Activated naive CD4-positive, alpha-beta T cell treated with anti-CD3 and anti-CD28 coated beads for 36 hours (primary cell): ENCODE data around the gene WWC2. TPM values are rescaled to one million over a fixed set of nuclear protein-coding genes. Genes with fewer than 3 reads are reported as not detected.

Experiments
- CTCF ChIA-PET: fragments of 350-600 bp; sonication (Branson Sonifier 250); formaldehyde crosslinking; loops from one replicate; lab custom pipeline; 2021; ENCODE audit warnings: antibody characterized with exemption; lab: Charles Lee
- DNase-seq: peaks from one replicate; pipeline ENCODE4 v3.0.0-alpha.2; 2020
- H3K27ac Mint-ChIP-seq: one replicate; pipeline ENCODE4 v1.8.0; 2021; ENCODE audit warnings: mild to moderate bottlenecking, mixed read lengths
- H3K27me3 Mint-ChIP-seq: one replicate; pipeline ENCODE4 v1.8.0; 2021; ENCODE audit warnings: low read depth, mixed read lengths
- H3K36me3 Mint-ChIP-seq: one replicate; pipeline ENCODE4 v1.8.0; 2021; ENCODE audit warnings: low read depth, mixed read lengths
- H3K4me1 Mint-ChIP-seq: one replicate; pipeline ENCODE4 v1.8.0; 2021; ENCODE audit warnings: low read depth, mixed read lengths
- H3K4me3 Mint-ChIP-seq: one replicate; pipeline ENCODE4 v1.8.0; 2021; ENCODE audit warnings: mild to moderate bottlenecking, moderate library complexity, mixed read lengths
- H3K9me3 Mint-ChIP-seq: one replicate; pipeline ENCODE4 v1.8.0; 2021; ENCODE audit warnings: mixed read lengths
- intact Hi-C: fragments of 100-400 bp; cut with micrococcal nuclease; formaldehyde crosslinking; loops from one replicate; pipeline ENCODE4 v1.15.1; 2023
- total RNA-seq, 2 experiments: library from RNA; stranded (reverse); gene quantifications; one replicate each; pipeline ENCODE4 v1.2.3, GENCODE V29; 2021

Gene WWC2
- total RNA-seq, 2 experiments from 2014 or later, result 6.7 to 10.0 TPM

DNA sequence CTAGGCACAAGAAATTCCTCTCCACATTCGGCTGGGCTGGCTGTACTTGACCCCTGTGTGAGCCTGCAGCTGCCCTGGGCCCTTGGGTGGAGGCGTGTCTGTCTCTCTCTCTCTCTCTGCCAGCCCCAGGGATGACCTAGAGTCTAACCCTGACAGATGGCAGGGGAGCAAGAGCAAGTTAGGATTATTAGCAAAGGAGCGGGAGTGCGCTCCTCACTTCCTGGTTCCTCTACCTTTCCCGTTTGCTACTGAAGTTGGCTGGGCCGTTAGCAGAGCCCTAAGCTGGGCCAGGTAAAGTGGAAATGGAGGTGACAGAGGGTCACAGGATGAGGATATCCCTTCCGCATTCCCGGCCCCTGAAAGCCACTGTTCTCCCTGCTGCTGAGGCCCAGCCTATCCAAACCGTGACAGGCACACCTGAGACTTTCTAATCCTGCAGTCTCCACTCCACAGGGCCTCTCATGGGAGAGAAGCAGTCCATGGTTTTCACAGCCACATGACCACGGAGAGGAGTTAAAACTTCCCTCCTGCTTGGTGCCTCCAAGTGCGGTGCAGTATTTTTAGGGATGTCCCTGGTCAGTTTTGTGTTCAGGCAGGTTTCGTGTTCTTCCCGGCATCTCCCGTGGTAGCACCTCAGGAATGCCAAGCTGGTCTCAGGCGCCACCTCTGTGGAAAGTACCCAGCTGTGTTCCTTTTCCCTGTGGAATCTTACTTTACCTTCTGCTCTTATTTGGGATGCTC is 141.7 kb downstream of the WWC2 start:
- H3K27ac Mint-ChIP-seq, result no peak overlapping the region
- H3K36me3 Mint-ChIP-seq, result no peaks in the 10 kb centered on the region
- H3K4me1 Mint-ChIP-seq, result no peaks in the 10 kb centered on the region
- H3K9me3 Mint-ChIP-seq, result no peaks in the 10 kb centered on the region
- H3K4me3 Mint-ChIP-seq, result no peak overlapping the region
- no peak for DNase-seq
- no peaks in the 10 kb centered on the region for H3K27me3 Mint-ChIP-seq
- intact Hi-C loops, result no loop called here
- CTCF ChIA-PET, result interaction anchor here (0.9 to 2.0 kb wide), 2 partner anchors 13 to 167 kb away, joined by 3 to 6 read pairs; no protein-coding TSS in a partner anchor

DNA sequence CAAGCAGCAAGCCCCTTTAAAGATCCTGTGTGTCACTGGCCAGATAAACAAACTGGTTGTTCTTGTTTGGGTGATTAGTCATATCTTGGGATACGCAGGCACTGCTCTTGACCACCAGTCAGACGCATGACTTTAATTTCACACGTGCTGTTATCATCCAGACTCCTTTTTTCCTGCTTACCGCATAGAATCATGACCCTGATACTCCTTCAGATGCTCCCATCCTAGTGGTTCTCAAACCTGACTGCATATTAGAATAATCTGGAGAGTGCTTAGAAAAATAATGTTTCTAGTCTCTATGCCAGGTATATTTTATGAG is 142.2 kb downstream of the WWC2 start:
- Mint-ChIP-seq H3K36me3 (no peaks in the 10 kb centered on the region), H3K9me3 (no peaks in the 10 kb centered on the region), H3K4me3 (no peak overlapping the region), H3K27me3 (no peaks in the 10 kb centered on the region), H3K4me1 (no peaks in the 10 kb centered on the region), H3K27ac (no peak overlapping the region)
- intact Hi-C loops, result no loop called here
- CTCF ChIA-PET, result interaction anchor here (1.9 to 2.0 kb wide), 2 partner anchors 13 to 168 kb away, joined by 5 to 6 read pairs; no protein-coding TSS in a partner anchor
- no peak for DNase-seq

DNA sequence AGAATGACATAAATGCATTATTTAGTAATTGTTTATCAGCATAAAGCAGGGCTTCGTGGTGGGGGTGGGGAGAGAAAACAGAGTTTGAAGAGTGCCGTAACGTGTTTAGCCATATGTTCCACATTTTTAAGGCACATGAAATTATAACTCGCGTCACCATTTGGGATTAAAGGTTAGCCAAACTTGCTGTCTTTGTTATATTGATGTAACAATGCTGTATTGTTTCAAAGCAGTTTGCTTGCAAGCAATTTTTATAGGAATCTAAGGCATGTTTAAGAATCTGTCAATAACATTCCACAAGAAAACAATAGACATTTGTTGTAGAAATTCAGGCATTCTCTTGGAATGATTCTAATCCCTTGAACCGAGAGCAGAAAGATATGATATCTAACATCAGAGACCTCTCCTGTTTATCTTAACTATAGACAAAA is 142.7 kb downstream of the WWC2 start:
- Mint-ChIP-seq H3K36me3 (no peaks in the 10 kb centered on the region), H3K9me3 (no peaks in the 10 kb centered on the region), H3K27ac (no peak overlapping the region), H3K27me3 (no peaks in the 10 kb centered on the region), H3K4me3 (no peak overlapping the region), H3K4me1 (no peaks in the 10 kb centered on the region)
- intact Hi-C loops, result no loop called here
- CTCF ChIA-PET, result interaction anchor here (1.4 to 1.9 kb wide), 2 partner anchors 13 to 15 kb away, joined by 3 to 5 read pairs; no protein-coding TSS in a partner anchor
- DNase-seq, result no peak

DNA sequence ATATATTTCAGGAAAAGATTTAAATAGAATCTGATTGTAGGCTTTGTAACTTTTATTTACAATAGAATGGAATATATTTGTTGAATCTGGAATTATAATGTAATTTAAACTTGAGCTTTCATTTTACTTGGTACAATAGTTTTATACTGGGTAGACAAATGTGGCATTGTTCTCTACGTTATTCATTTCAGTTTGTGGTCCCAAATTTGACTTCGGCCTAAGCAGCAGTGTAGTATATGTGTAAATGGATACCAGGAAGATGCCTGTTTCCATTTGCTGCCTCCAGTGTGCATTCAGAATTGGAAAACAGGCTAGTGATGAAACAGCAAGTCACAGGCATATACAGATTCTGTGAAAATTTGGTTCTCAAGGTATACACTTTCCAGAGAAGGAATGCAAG is 143.2 kb downstream of the WWC2 start:
- no peaks in the 10 kb centered on the region for H3K9me3 Mint-ChIP-seq
- H3K4me1 Mint-ChIP-seq, result no peaks in the 10 kb centered on the region
- H3K36me3 Mint-ChIP-seq, result no peaks in the 10 kb centered on the region
- CTCF ChIA-PET, result interaction anchor here (1.4 to 1.9 kb wide), 2 partner anchors 12 to 14 kb away, joined by 3 to 5 read pairs; no protein-coding TSS in a partner anchor
- no peak overlapping the region for H3K4me3 Mint-ChIP-seq
- H3K27ac Mint-ChIP-seq, result no peak overlapping the region
- DNase-seq, result no peak
- intact Hi-C loops, result no loop called here
- H3K27me3 Mint-ChIP-seq, result no peaks in the 10 kb centered on the region

DNA sequence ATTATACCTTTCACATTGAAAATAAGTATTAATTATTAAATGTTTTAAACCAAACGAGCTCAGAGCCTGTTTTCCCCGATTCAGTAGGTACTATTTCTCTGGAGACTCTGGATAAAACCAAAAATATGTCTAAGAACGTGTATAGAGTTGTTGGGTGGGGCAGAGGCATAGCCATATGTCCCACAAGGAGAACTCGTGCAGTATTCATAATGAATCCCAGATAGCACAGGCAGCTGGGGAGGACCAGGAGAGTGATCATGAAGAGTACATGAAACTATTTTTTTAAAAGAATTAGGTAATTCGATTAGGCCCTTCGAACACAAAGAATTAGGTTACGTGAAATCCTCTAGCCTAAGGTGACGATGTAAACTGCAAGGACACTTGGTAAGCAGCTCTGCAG is 145.0 kb downstream of the WWC2 start:
- intact Hi-C loops, result no loop called here
- H3K36me3 Mint-ChIP-seq, result no peaks in the 10 kb centered on the region

DNA sequence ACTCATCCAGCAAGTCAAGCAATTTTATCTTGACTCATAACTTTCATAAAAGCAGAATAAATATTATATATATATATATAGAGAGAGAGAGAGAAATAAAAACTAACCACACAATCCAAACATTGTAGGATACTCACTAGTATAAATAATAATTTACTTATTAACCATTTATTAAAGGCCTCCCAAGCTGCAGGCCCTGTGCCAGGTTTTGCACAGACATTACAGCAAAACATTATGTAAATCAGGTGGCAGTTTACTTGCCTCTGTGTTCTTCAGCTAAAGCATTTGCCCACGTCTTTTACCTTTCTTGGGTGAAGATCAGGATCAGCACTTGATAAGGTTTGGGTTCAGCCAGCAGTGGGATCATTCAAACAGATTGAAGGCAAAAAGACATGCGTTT is 145.4 kb downstream of the WWC2 start:
- Mint-ChIP-seq H3K4me1 (no peaks in the 10 kb centered on the region), H3K36me3 (no peaks in the 10 kb centered on the region), H3K27ac (no peak overlapping the region), H3K9me3 (no peaks in the 10 kb centered on the region), H3K27me3 (no peaks in the 10 kb centered on the region), H3K4me3 (no peak overlapping the region)
- no peak for DNase-seq
- CTCF ChIA-PET, result interaction anchor here (0.6 to 2.5 kb wide), 3 partner anchors 12 to 151 kb away, joined by 3 to 10 read pairs (median 4); no protein-coding TSS in a partner anchor
- intact Hi-C loops, result no loop called here

More for the DNA sequence above, 145.0 kb downstream of the WWC2 start:
- CTCF ChIA-PET, result interaction anchor here (0.6 to 1.4 kb wide), 3 partner anchors 13 to 170 kb away, joined by 3 to 5 read pairs (median 4); no protein-coding TSS in a partner anchor
- Mint-ChIP-seq H3K4me3 (no peak overlapping the region), H3K4me1 (no peaks in the 10 kb centered on the region), H3K27me3 (no peaks in the 10 kb centered on the region), H3K9me3 (no peaks in the 10 kb centered on the region), H3K27ac (no peak overlapping the region)
- no peak for DNase-seq

DNA sequence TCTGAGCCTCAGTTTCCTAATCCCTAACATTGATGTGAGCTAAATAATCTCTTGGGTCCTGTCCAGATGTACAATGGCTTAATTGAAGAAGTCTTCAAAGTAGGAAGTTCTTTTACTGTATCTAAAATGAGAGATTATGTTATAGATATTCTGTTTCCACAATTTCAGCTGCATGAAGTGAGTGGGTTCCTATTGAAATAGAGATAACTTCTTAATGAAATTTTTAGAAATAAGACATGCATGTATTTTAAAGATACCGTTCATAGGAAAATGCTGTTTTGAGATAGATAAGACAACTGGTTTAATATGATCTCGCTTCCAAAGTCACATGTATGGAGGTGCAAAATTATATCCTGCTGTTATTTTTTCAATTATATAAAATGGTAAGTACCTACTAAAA is 149.1 kb downstream of the WWC2 start:
- no peaks in the 10 kb centered on the region for H3K27me3 Mint-ChIP-seq
- H3K4me1 Mint-ChIP-seq, result no peaks in the 10 kb centered on the region
- no peaks in the 10 kb centered on the region for H3K36me3 Mint-ChIP-seq
- no peak overlapping the region for H3K4me3 Mint-ChIP-seq
- no peak overlapping the region for H3K27ac Mint-ChIP-seq
- CTCF ChIA-PET, result interaction anchor here (1.3 to 4.8 kb wide), 3 partner anchors 8 to 310 kb away, joined by 4 to 53 read pairs (median 22); no protein-coding TSS in a partner anchor
- DNase-seq, result no peak
- H3K9me3 Mint-ChIP-seq, result no peaks in the 10 kb centered on the region
- intact Hi-C loops, result no loop called here

DNA sequence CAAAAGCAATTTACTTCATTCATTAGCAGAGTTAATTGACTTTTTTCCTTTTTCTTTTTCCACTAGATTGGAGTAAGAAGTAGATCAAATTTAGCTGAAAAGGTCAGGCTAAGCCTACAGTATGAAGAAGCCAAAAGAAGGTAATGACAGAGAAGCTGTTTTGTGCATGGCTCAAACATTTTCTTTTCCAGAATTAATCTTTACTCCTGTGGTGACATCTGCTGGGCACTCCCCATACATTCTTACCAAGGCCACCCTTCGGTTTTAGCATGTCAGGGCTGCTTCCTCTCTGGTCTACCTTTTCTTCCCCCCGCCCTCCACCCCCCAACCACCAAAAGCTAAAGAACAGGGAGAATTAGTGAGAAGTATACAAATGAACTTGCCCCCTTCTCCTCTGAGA is 150.8 kb downstream of the WWC2 start:
- Mint-ChIP-seq H3K27ac (no peak overlapping the region), H3K27me3 (no peaks in the 10 kb centered on the region), H3K36me3 (no peaks in the 10 kb centered on the region), H3K9me3 (no peaks in the 10 kb centered on the region), H3K4me1 (no peaks in the 10 kb centered on the region), H3K4me3 (no peak overlapping the region)
- intact Hi-C loops, result loop anchor here (1.0 kb wide), 2 partner anchors 177 to 312 kb away; no protein-coding TSS in a partner anchor
- CTCF ChIA-PET, result interaction anchor here (0.6 to 5.3 kb wide), 13 partner anchors 10 to 530 kb away, joined by 3 to 53 read pairs (median 4); no protein-coding TSS in a partner anchor
- DNase-seq, result peak; percentile 39

DNA sequence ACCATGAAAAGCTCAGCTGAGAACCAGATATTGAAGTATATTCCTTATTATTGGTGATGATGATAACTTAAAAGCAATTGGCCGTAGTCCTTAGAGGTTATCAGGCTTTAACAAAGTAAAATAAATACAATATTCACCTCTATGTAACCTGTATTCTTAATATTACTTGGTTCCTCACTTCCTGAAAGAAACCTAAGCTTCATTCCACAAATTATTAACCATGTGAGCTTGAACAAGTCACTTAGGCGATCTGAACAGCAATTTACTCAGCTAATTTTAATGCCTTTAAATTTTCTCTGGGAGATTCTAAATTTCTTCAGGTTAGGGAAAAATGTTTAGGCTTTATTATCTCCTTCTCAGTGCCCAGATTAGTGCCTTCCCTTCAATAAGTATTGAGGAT is 151.8 kb downstream of the WWC2 start:
- intact Hi-C loops, result loop anchor here (1.0 kb wide), 2 partner anchors 178 to 313 kb away; no protein-coding TSS in a partner anchor
- no peak for DNase-seq
- Mint-ChIP-seq H3K27me3 (no peaks in the 10 kb centered on the region), H3K4me3 (no peak overlapping the region), H3K27ac (no peak overlapping the region), H3K9me3 (no peaks in the 10 kb centered on the region), H3K36me3 (no peaks in the 10 kb centered on the region), H3K4me1 (no peaks in the 10 kb centered on the region)
- CTCF ChIA-PET, result interaction anchor here (1.1 to 5.3 kb wide), 7 partner anchors 9 to 312 kb away, joined by 3 to 53 read pairs (median 6); partner anchors contain the start of gene WWC2

DNA sequence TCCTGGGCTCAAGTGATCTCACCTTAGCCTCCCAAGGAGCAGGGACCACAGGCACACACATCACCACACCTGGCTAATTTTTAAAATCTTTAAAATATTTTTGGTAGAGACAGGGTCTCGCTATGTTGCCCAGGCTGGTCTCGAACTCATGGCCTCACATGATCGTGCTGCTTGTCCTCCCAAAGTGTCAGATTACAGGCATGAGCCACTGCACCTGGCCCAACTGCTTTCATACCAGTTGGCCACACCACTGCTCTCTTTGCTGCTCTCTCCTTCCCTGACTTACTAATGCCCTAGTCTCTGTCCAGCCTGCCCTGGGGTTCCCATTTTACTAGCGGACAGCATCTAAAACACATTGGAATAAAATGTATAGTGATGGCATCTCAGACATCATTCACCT is 153.9 kb downstream of the WWC2 start:
- no peak overlapping the region for H3K4me3 Mint-ChIP-seq
- no peaks in the 10 kb centered on the region for H3K4me1 Mint-ChIP-seq
- no peak for DNase-seq
- no peak overlapping the region for H3K27ac Mint-ChIP-seq
- H3K9me3 Mint-ChIP-seq, result no peaks in the 10 kb centered on the region
- CTCF ChIA-PET, result interaction anchor here (1.3 to 5.3 kb wide), 2 partner anchors 9 to 13 kb away, joined by 3 to 35 read pairs; no protein-coding TSS in a partner anchor
- no peaks in the 10 kb centered on the region for H3K36me3 Mint-ChIP-seq
- intact Hi-C loops, result no loop called here
- no peaks in the 10 kb centered on the region for H3K27me3 Mint-ChIP-seq

DNA sequence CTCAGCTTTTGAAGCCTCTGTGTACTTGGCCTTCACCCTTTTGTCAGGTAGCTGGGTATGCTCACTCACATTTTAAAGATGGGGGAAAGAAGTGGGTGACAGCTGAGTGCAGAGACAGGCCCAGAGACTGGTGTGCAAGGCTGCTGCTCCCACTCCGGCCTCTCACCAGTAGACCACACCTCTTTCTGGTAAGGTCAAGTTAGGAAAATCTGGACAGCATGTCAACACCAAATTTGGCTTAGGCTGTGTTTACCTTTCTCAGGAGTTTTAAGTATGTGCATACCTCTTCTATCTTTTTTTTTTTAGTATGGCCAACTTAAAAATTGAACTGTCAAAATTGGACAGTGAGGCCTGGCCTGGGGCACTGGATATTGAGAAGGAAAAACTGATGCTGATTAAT is 154.4 kb downstream of the WWC2 start:
- no peak for DNase-seq
- intact Hi-C loops, result no loop called here
- Mint-ChIP-seq H3K4me1 (no peaks in the 10 kb centered on the region), H3K9me3 (no peaks in the 10 kb centered on the region), H3K27me3 (no peaks in the 10 kb centered on the region), H3K4me3 (no peak overlapping the region), H3K27ac (no peak overlapping the region), H3K36me3 (no peaks in the 10 kb centered on the region)
- CTCF ChIA-PET, result interaction anchor here (0.7 to 12.6 kb wide), 5 partner anchors 9 to 315 kb away, joined by 3 to 138 read pairs (median 35); no protein-coding TSS in a partner anchor

DNA sequence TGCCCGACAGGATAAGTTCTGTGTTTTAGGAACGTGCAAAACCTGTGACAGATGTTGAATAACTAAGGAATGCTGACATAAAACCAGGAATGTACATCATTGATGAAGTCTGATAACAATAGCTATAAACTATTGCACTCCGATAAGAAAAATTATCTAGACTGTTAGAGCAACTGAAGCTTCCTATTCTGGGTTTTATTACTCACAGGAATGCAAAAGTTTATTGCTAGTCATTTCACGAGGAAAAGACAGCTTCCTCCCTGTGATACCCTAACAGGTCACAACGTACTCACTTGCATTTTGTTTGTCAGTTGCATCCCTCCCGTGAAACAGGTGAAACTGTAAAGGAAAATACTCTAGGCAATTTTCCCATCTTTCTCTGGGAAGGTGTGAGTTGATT is 155.1 kb downstream of the WWC2 start:
- CTCF ChIA-PET, result interaction anchor here (0.7 to 12.6 kb wide), 7 partner anchors 8 to 316 kb away, joined by 3 to 138 read pairs (median 5); no protein-coding TSS in a partner anchor
- H3K27me3 Mint-ChIP-seq, result no peaks in the 10 kb centered on the region
- no peak for DNase-seq
- no peaks in the 10 kb centered on the region for H3K4me1 Mint-ChIP-seq
- intact Hi-C loops, result no loop called here
- no peak overlapping the region for H3K4me3 Mint-ChIP-seq
- H3K27ac Mint-ChIP-seq, result no peak overlapping the region
- no peaks in the 10 kb centered on the region for H3K36me3 Mint-ChIP-seq
- H3K9me3 Mint-ChIP-seq, result no peaks in the 10 kb centered on the region
